IPS-NIHi7 (cell line): ENCODE measurements around the gene PARVB.

Experiments used
- DNase-seq: peaks from one replicate; pipeline ENCODE4 v3.0.0; 2012; ENCODE audit warnings: mixed read lengths; ENCODE audit errors: extremely low spot score

PARVB gene

GRCh38 chr22:44182588-44183286 lies 158.6 kb downstream of the PARVB start:
- DNase-seq = no peak

GRCh38 chr22:44183287-44183588 lies 159.1 kb downstream of the PARVB start:
- no peak for DNase-seq

GRCh38 chr22:44184006-44184405 lies 159.9 kb downstream of the PARVB start:
- DNase-seq = no peak

GRCh38 chr22:44185237-44186120 lies 161.4 kb downstream of the PARVB start:
- no peak for DNase-seq

GRCh38 chr22:44186121-44186510 lies 162.0 kb downstream of the PARVB start:
- no peak for DNase-seq

- DNase-seq = no peak
Observed at GRCh38 chr22:44186737-44187136, 162.6 kb downstream of the PARVB start.

- no peak for DNase-seq
Observed at GRCh38 chr22:44187652-44188230, 163.6 kb downstream of the PARVB start.

GRCh38 chr22:44188316-44188715 lies 164.2 kb downstream of the PARVB start:
- no peak for DNase-seq

GRCh38 chr22:44188986-44189630 lies 165.0 kb downstream of the PARVB start:
- DNase-seq = no peak

GRCh38 chr22:44190381-44190976 lies 166.4 kb downstream of the PARVB start:
- no peak for DNase-seq

- DNase-seq = no peak
Observed at GRCh38 chr22:44191036-44191454, 166.9 kb downstream of the PARVB start.

- peak; percentile 76 for DNase-seq
Observed at GRCh38 chr22:44192098-44192815, 168.2 kb downstream of the PARVB start.

GRCh38 chr22:44192816-44193534 lies 168.9 kb downstream of the PARVB start:
- no peak for DNase-seq

GRCh38 chr22:44193535-44193891 lies 169.4 kb downstream of the PARVB start:
- DNase-seq = no peak

- DNase-seq = no peak
Observed at GRCh38 chr22:44194569-44194968, 170.5 kb downstream of the PARVB start.

- no peak for DNase-seq
Observed at GRCh38 chr22:44195189-44195871, 171.2 kb downstream of the PARVB start.

- DNase-seq = no peak
Observed at GRCh38 chr22:44196241-44196640, 172.1 kb downstream of the PARVB start.

- DNase-seq = no peak
Observed at GRCh38 chr22:44196731-44197131, 172.6 kb downstream of the PARVB start.

GRCh38 chr22:44197271-44197670 lies 173.2 kb downstream of the PARVB start:
- no peak for DNase-seq

GRCh38 chr22:44199164-44199563 lies 175.1 kb downstream of the PARVB start:
- DNase-seq = no peak
